PC-3 (cell line): Measurements from ENCODE around the gene TMEM186.

Experiments
- EZH2 ChIP-seq: fragments of 300-600 bp; sonication (generic); IDR thresholded peaks from one replicate; pipeline ENCODE4 v1.6.1; 2017; ENCODE audit warnings: antibody characterized with exemption, mild to moderate bottlenecking, low read length; ENCODE audit not compliant: unreplicated experiment
- EZH2phosphoT487 ChIP-seq: fragments of 300-600 bp; sonication (generic); IDR thresholded peaks from 2 replicates; pipeline ENCODE4 v1.6.1; 2018; ENCODE audit warnings: mild to moderate bottlenecking, antibody characterized with exemption, low read length, borderline replicate concordance
- TF ChIP-seq, protein P1 (sequence below): fragments of 300-600 bp; sonication (generic); conservative IDR thresholded peaks from 2 replicates; pipeline ENCODE4 v1.5.1; 2017; ENCODE audit warnings: antibody characterized with exemption, low read depth, mild to moderate bottlenecking, low read length

DNA sequence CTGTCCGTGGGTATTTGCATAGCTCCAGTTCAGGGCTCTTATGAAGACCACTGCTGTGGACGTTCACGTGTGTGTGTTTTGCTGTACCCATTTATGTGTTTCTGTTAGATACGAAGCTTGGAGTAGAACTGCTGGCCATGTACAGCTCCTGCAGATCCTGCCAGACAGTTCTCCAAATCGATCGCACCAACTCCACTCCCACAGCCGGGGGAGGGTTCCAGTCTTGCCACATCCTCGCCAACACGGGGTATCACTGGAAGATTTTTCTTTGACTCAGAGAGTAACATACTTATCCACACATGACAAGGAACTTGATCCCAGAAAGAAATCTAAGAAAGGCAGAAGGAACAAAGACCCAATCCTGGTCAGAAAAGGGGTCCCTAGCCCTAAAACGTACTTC lies 37.4 kb downstream of the TMEM186 start:
- no peak for TF ChIP-seq EZH2
- TF ChIP-seq, protein P1, sequence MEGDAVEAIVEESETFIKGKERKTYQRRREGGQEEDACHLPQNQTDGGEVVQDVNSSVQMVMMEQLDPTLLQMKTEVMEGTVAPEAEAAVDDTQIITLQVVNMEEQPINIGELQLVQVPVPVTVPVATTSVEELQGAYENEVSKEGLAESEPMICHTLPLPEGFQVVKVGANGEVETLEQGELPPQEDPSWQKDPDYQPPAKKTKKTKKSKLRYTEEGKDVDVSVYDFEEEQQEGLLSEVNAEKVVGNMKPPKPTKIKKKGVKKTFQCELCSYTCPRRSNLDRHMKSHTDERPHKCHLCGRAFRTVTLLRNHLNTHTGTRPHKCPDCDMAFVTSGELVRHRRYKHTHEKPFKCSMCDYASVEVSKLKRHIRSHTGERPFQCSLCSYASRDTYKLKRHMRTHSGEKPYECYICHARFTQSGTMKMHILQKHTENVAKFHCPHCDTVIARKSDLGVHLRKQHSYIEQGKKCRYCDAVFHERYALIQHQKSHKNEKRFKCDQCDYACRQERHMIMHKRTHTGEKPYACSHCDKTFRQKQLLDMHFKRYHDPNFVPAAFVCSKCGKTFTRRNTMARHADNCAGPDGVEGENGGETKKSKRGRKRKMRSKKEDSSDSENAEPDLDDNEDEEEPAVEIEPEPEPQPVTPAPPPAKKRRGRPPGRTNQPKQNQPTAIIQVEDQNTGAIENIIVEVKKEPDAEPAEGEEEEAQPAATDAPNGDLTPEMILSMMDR: no peak
- no peak for TF ChIP-seq EZH2phosphoT487
